D721Med (cell line): ENCODE data around the gene CTAGE1.
"Not testable (repeated sequence)": the region's sequence is repeated elsewhere in the genome, so short reads cannot be mapped to it uniquely, and the experiment has no call there.

Experiments
- DNase-seq: peaks from one replicate; pipeline ENCODE4 v3.0.0; 2011; ENCODE audit warnings: low spot score; ENCODE audit not compliant: insufficient read length
- FAIRE-seq: peaks from 2 replicates; lab custom pipeline; 2011; peaks lifted over from hg19 to GRCh38; lab: Jason Lieb, UNC
- CTCF ChIP-seq: IDR thresholded peaks from 2 replicates; pipeline ENCODE4 v1.5.1; 2012; ENCODE audit warnings: mild to moderate bottlenecking, control low read depth; ENCODE audit not compliant: insufficient read depth; ENCODE audit errors: missing control alignments

Gene CTAGE1

GRCh38 chr18:22456547-22456946 is 38.8 kb upstream of the CTAGE1 start:
- FAIRE-seq, result no peak
- DNase-seq, result no peak
- no peak for TF ChIP-seq CTCF

GRCh38 chr18:22456116-22456480 is 38.4 kb upstream of the CTAGE1 start:
- no peak for FAIRE-seq
- TF ChIP-seq CTCF, result no peak
- no peak for DNase-seq

GRCh38 chr18:22455425-22456115 is 37.9 kb upstream of the CTAGE1 start:
- FAIRE-seq (no peak), DNase-seq (no peak)
- no peak for TF ChIP-seq CTCF

GRCh38 chr18:22453315-22453714 is 35.6 kb upstream of the CTAGE1 start:
- TF ChIP-seq CTCF, result no peak
- DNase-seq, result no peak
- FAIRE-seq, result no peak

GRCh38 chr18:22452226-22452668 is 34.5 kb upstream of the CTAGE1 start:
- FAIRE-seq, result no peak
- TF ChIP-seq CTCF, result no peak
- DNase-seq, result no peak

- FAIRE-seq, result no peak
- no peak for DNase-seq
- TF ChIP-seq CTCF, result no peak
These were observed 34.1 kb upstream of the CTAGE1 start for GRCh38 chr18:22451796-22452195.

- not testable (repeated sequence) for DNase-seq, FAIRE-seq
These were observed 33.1 kb upstream of the CTAGE1 start for GRCh38 chr18:22450766-22451165.

- not testable (repeated sequence) for DNase-seq, FAIRE-seq
These were observed 32.6 kb upstream of the CTAGE1 start for GRCh38 chr18:22450318-22450717.

GRCh38 chr18:22449753-22450152 is 32.0 kb upstream of the CTAGE1 start:
- not testable (repeated sequence) for FAIRE-seq, DNase-seq
